Measurements from ENCODE around the gene PGM2L1.
A peak's percentile ranks its signal among the peaks of the same experiment; 100 is the strongest.

Gene PGM2L1

DNA sequence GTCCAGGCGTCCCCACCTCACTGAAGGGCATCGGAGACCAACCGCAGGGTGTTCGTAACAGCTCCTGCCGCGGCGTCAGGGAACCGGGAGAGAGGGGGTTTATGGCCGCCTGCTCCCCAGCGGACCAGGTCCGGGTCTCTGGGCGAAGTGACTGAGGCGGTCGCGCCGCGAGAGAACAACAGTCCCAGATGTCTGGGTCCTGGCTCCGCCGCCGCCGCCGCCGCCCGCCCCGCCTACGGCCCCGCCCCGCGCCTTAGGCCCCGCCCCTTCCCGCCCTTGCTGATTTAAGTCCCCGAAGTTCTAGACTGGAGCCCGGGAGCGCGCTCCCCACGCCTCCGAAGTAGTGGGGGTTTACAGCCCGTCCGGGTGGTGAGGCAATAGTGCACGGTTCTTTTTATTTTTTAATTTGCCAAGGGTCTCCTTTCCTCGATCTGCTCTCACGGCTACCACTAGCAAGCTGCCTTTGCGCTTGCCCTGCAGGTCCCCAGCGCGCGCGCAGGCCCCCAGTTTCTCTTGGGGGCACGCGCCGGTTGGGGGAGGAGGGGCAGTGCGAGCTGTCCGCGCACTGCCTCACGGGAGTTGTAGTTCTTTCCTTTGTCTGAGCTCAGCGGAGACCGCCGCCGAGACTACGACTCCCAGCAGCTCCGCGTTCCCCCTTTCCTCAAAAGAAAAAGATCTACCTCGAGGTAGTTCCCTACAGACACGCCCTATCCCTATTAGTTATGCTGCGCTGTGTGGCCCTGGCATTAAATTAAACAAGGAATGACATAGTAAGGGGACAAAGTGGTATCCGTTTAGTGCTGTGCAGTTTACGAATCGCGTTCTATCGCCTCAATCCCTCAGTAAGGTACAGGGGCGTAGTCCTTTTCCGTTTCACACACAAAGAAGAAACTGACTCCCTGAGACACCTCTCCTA, at the start of gene PGM2L1:
Gene PGM2L1 (minus strand): TSS at position 190 of the 916 bp plus-strand sequence. CDS start 272 bp downstream, outside the sequence.
- H3K4me3 Mint-ChIP-seq: peak within 1 kb of the TSS; percentile 96
- no peaks in the 10 kb centered on the region for H3K36me3 Mint-ChIP-seq (ENCODE audit: low read depth)
- H3K4me1 Mint-ChIP-seq: peaks cover 13% of the 10 kb centered on the region
- H3K9me3 Mint-ChIP-seq: no peaks in the 10 kb centered on the region
- no peak for TF ChIP-seq CTCF (IDR thresholded peaks at IDR 0.05)
- peaks cover 5% of the 10 kb centered on the region for H3K27me3 Mint-ChIP-seq (ENCODE audit: low read depth, poor library complexity)
- H3K27ac Mint-ChIP-seq: peak within 1 kb of the TSS; percentile 99
- peak; percentile 92 for DNase-seq

- Mint-ChIP-seq H3K36me3 (ENCODE audit: low read depth) (no peaks in the 10 kb centered on the region), H3K27ac (no peak overlapping the region), H3K9me3 (no peaks in the 10 kb centered on the region), H3K4me3 (no peak overlapping the region), H3K4me1 (peaks cover 33% of the 10 kb centered on the region), H3K27me3 (ENCODE audit: low read depth, poor library complexity) (peaks cover 15% of the 10 kb centered on the region)
- TF ChIP-seq CTCF (IDR thresholded peaks at IDR 0.05): no peak
- DNase-seq: no peak
These were observed 49.5 kb upstream of the PGM2L1 start for GRCh38 chr11:74447720-74448119.

- DNase-seq: no peak
- no peak for TF ChIP-seq CTCF (IDR thresholded peaks at IDR 0.05)
These were observed 48.3 kb upstream of the PGM2L1 start for GRCh38 chr11:74446532-74446938.

GRCh38 chr11:74444173-74444826, 46.1 kb upstream of the PGM2L1 start:
- Mint-ChIP-seq H3K4me3 (peak overlapping the region; percentile 46), H3K36me3 (ENCODE audit: low read depth) (no peaks in the 10 kb centered on the region), H3K27ac (peak overlapping the region; percentile 93), H3K27me3 (ENCODE audit: low read depth, poor library complexity) (peaks cover 19% of the 10 kb centered on the region), H3K4me1 (peaks cover 33% of the 10 kb centered on the region), H3K9me3 (no peaks in the 10 kb centered on the region)
- DNase-seq: no peak
- no peak for TF ChIP-seq CTCF (IDR thresholded peaks at IDR 0.05)

More at GRCh38 chr11:74446532-74446938, 48.3 kb upstream of the PGM2L1 start:
- Mint-ChIP-seq H3K27ac (no peak overlapping the region), H3K36me3 (ENCODE audit: low read depth) (no peaks in the 10 kb centered on the region), H3K4me1 (peaks cover 38% of the 10 kb centered on the region), H3K9me3 (no peaks in the 10 kb centered on the region), H3K27me3 (ENCODE audit: low read depth, poor library complexity) (peaks cover 19% of the 10 kb centered on the region), H3K4me3 (no peak overlapping the region)

- Mint-ChIP-seq H3K36me3 (ENCODE audit: low read depth) (no peaks in the 10 kb centered on the region), H3K27ac (peak overlapping the region; percentile 94), H3K4me3 (peak overlapping the region; percentile 31), H3K4me1 (peaks cover 33% of the 10 kb centered on the region), H3K9me3 (no peaks in the 10 kb centered on the region), H3K27me3 (ENCODE audit: low read depth, poor library complexity) (peaks cover 16% of the 10 kb centered on the region)
- DNase-seq: no peak
- TF ChIP-seq CTCF (IDR thresholded peaks at IDR 0.05): no peak
These were observed 45.0 kb upstream of the PGM2L1 start for GRCh38 chr11:74443071-74443864.

All from nephron progenitor cell (in vitro differentiated cells).